Keratinocyte (primary cell): Measurements from ENCODE around the gene RPS2. TPM values are rescaled to one million over a fixed set of nuclear protein-coding genes. Genes with fewer than 3 reads are reported as not detected.
"Not testable (repeated sequence)": the region's sequence is repeated elsewhere in the genome, so short reads cannot be mapped to it uniquely, and the experiment has no call there.

Experiments used
- DNase-seq: peaks from one replicate; pipeline ENCODE4 v3.0.0-alpha.2; 2011; ENCODE audit warnings: low read depth, missing footprints, low spot score
- FAIRE-seq: peaks from 2 replicates; lab custom pipeline; 2011; peaks lifted over from hg19 to GRCh38; lab: Jason Lieb, UNC
- H2AFZ ChIP-seq: 2 replicates; pipeline ENCODE4 v1.6.0; 2012; ENCODE audit warnings: low read length, control low read depth, inconsistent platforms; ENCODE audit not compliant: control insufficient read depth
- H3K27ac ChIP-seq: 2 replicates; pipeline ENCODE4 v1.5.1; 2011; ENCODE audit warnings: low read length; ENCODE audit not compliant: control insufficient read depth, insufficient read depth
- H3K27me3 ChIP-seq: 3 replicates; pipeline ENCODE4 v1.6.0; 2011; ENCODE audit warnings: low read length; ENCODE audit not compliant: control insufficient read depth, insufficient read depth; ENCODE audit errors: extremely low read depth
- H3K36me3 ChIP-seq, 2 experiments: 2 replicates in 1 of 2; 3 replicates in 1 of 2; pipeline ENCODE4 v1.5.1; 2011; ENCODE audit warnings: low read length in 2 of 2, mild to moderate bottlenecking in 1 of 2; ENCODE audit not compliant: control insufficient read depth in 2 of 2, insufficient read depth in 2 of 2; ENCODE audit errors: extremely low read depth in 1 of 2
- H3K4me1 ChIP-seq: 3 replicates; pipeline ENCODE4 v1.5.1; 2011; ENCODE audit warnings: low read length; ENCODE audit not compliant: control insufficient read depth, insufficient read depth; ENCODE audit errors: extremely low read depth
- H3K4me2 ChIP-seq: 3 replicates; pipeline ENCODE4 v1.6.0; 2011; ENCODE audit warnings: low read depth, low read length; ENCODE audit not compliant: control insufficient read depth, insufficient read depth; ENCODE audit errors: extremely low read depth
- H3K4me3 ChIP-seq, 3 experiments: fragments of 200-600 bp in 1 of 3; sonication (generic) in 1 of 3; 2 replicates in 2 of 3; 3 replicates in 1 of 3; pipeline ENCODE4 v1.5.1; 2011 to 2016; ENCODE audit warnings: low read length in 3 of 3, mild to moderate bottlenecking in 3 of 3, control low read depth in 2 of 3, inconsistent platforms in 1 of 3, low read depth in 1 of 3, mixed read lengths in 1 of 3, mixed run types in 1 of 3, moderate library complexity in 1 of 3; ENCODE audit not compliant: control insufficient read depth in 2 of 3, insufficient read depth in 2 of 3; ENCODE audit errors: extremely low read depth in 1 of 3
- H3K79me2 ChIP-seq: 2 replicates; pipeline ENCODE4 v1.6.0; 2012; ENCODE audit warnings: low read length; ENCODE audit not compliant: control insufficient read depth, insufficient read depth
- H3K9ac ChIP-seq: 3 replicates; pipeline ENCODE4 v1.6.0; 2011; ENCODE audit warnings: low read length; ENCODE audit not compliant: control insufficient read depth, insufficient read depth; ENCODE audit errors: extremely low read depth
- H3K9me1 ChIP-seq: 3 replicates; pipeline ENCODE4 v1.6.0; 2011; ENCODE audit warnings: low read length; ENCODE audit not compliant: control insufficient read depth, insufficient read depth; ENCODE audit errors: extremely low read depth
- H3K9me3 ChIP-seq: 2 replicates; pipeline ENCODE4 v1.5.1; 2012; ENCODE audit warnings: low read depth, low read length; ENCODE audit not compliant: control insufficient read depth
- H4K20me1 ChIP-seq: 3 replicates; pipeline ENCODE4 v1.6.0; 2011; ENCODE audit warnings: low read length; ENCODE audit not compliant: control insufficient read depth, insufficient read depth; ENCODE audit errors: extremely low read depth
- CTCF ChIP-seq, 3 experiments: IDR thresholded peaks in 1 of 3; conservative IDR thresholded peaks in 1 of 3; optimal IDR thresholded peaks in 1 of 3; 2 replicates in 2 of 3; 3 replicates in 1 of 3; pipeline versions ENCODE3 to v1.5.1; 2011; ENCODE audit warnings: low read length in 3 of 3, mild to moderate bottlenecking in 3 of 3, moderate library complexity in 2 of 3, control low read depth in 1 of 3, inconsistent platforms in 1 of 3; ENCODE audit not compliant: insufficient read depth in 2 of 3; ENCODE audit errors: extremely low read depth in 1 of 3
- EZH2 ChIP-seq: IDR thresholded peaks from one replicate; pipeline ENCODE4 v1.6.1; 2012; ENCODE audit warnings: inconsistent platforms, mild to moderate bottlenecking, low read length, moderate library complexity
- dilution Hi-C: fragments of 300-500 bp; cut with MboI; formaldehyde crosslinking; loops from one replicate; pipeline ENCODE4 v1.7.0; 2020; ENCODE audit warnings: low sequenced_read_pairs; ENCODE audit not compliant: extremely low pct_ligation_motif_present
- polyA plus RNA-seq, 5 experiments: library from polyadenylated mRNA; depleted of rRNA in 3 of 5; stranded (reverse) in 3 of 5; stranded (forward) in 1 of 5; unstranded in 1 of 5; fragments of >200 nt; gene quantifications; 1 replicate in 1 of 5; 2 replicates in 3 of 5; 3 replicates in 1 of 5; pipeline versions ENCODE4 v1.2.1 to v1.2.3, GENCODE V29; 2011 to 2012; ENCODE audit warnings: missing spikeins in 2 of 5, low read depth in 1 of 5, low replicate concordance in 1 of 5

Gene RPS2
- polyA plus RNA-seq, 1 donor (not counting 4 experiments of a cell fraction or from before 2014, with no cell fraction given): 3,573 TPM

DNA sequence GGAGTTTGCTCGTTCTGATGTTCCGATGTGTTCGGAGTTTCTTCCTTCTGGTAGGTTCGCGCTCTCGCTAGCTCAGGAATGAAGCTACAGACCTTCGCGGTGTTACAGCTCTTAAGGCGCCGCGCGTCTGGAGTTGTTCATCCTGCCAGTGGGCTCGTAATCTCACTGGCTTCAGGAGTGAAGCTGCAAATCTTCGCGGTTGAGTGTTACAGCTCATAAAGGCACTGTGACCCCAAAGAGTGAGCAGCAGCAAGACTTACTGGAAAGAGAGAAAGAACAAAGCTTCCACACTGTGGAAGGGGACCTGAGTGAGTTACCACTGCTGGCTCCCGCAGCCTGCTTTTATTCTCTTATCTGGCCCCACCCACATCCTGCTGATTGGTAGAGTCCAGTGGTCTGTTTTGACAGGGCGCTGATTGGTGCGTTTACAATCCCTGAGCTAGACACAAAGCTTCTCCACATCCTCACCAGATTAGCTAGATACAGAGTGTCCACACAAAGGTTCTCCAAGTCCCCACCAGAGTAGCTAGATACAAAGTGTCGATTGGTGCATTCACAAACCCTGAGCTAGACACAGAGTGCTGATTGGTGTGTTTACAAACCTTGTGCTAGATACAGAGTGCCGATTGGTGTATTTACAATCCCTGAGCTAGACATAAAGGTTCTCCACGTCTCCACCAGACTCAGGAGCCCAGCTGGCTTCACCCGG is 7.0 kb downstream of the RPS2 start:
- FAIRE-seq, H3K9me1 ChIP-seq, H3K27me3 ChIP-seq, H3K4me2 ChIP-seq, H3K27ac ChIP-seq, H3K4me3 ChIP-seq, H3K9me3 ChIP-seq, H2AFZ ChIP-seq, dilution Hi-C loops, H3K9ac ChIP-seq, DNase-seq: not testable (repeated sequence)
- H3K36me3 ChIP-seq: peaks cover 7 to 14% of the 10 kb centered on the region in 2 experiments
- peaks cover 15% of the 10 kb centered on the region for H4K20me1 ChIP-seq
- peaks cover 22% of the 10 kb centered on the region for H3K79me2 ChIP-seq
- peaks cover 30% of the 10 kb centered on the region for H3K4me1 ChIP-seq

- Histone ChIP-seq H3K9me1 (no peaks in the 10 kb centered on the region), H4K20me1 (no peaks in the 10 kb centered on the region), H3K4me3 (no peak overlapping the region), H3K4me2 (no peak overlapping the region), H3K4me1 (peaks cover 23% of the 10 kb centered on the region), H2AFZ (no peak overlapping the region), H3K9me3 (no peaks in the 10 kb centered on the region), H3K27ac (no peak overlapping the region), H3K27me3 (no peaks in the 10 kb centered on the region), H3K9ac (no peak overlapping the region), H3K36me3 (no peaks in the 10 kb centered on the region), H3K79me2 (no peaks in the 10 kb centered on the region)
- DNase-seq (no peak), FAIRE-seq (no peak)
- dilution Hi-C loops: no loop called here
- TF ChIP-seq CTCF (optimal IDR thresholded peaks at IDR 0.05 in 1 of 3, IDR thresholded peaks at IDR 0.05 in 1 of 3, conservative IDR thresholded peaks at IDR 0.05 in 1 of 3; ENCODE audit: extremely low read depth in 1 of 3, insufficient read depth in 2 of 3, low read length in 3 of 3) (no peak), EZH2 (no peak)
Measured at GRCh38 chr16:1953734-1954133, 10.9 kb downstream of the RPS2 start.
